Glomerular visceral epithelial cell (primary cell): ENCODE results near the gene REPS1.
"Not testable (repeated sequence)": the region's sequence is repeated elsewhere in the genome, so short reads cannot be mapped to it uniquely, and the experiment has no call there.

Source experiments
- DNase-seq: peaks from one replicate; pipeline ENCODE4 v3.0.0-alpha.2; 2016; ENCODE audit errors: extremely low spot score

Gene REPS1

DNA sequence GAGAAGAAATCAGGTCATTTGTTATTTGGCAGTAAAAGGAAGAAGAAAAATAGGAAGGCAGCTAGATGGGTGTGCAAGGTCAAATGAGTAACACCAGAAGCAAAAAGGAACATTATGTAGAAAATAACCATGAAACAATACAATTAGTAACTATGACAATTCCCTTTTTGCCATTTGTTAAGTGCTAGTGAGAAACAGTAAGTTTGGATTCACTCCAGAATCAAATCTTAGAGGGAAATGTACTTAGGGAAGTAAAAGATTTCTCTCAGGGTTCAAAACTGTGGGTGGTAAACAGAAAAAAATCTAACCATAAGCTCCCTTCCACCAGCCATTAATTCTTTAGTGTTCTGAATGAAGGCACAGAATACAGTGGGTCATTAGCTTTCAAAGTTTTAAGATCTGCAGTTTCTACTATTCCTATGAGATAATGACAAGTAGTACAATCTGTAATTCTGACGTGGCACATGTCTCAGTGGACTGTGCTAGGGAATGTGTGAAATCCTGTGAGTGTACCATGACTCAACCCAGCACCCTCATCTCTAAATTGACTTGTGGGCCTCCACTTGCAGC, 17.1 kb downstream of the REPS1 start:
- DNase-seq = peak; percentile 81

DNA sequence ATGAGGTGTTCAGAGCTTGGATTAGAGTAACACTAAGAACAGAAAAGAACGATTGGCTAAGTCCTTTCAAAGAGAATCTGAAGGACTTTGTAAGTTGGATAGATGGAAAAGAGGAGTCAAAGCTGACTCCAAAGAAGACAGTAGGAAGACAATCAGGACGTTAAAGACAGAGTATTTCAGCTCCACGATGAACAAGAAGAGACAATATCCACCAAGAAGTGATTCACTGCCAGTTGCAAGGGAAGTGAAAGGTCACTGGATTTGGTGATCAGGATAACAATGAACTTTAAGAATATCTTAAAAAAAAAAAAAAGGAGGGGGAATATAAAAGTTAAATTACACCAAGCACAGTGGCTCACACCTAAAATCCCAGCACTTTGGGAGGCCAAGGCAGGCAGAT, 17.9 kb downstream of the REPS1 start:
- no peak for DNase-seq

DNA sequence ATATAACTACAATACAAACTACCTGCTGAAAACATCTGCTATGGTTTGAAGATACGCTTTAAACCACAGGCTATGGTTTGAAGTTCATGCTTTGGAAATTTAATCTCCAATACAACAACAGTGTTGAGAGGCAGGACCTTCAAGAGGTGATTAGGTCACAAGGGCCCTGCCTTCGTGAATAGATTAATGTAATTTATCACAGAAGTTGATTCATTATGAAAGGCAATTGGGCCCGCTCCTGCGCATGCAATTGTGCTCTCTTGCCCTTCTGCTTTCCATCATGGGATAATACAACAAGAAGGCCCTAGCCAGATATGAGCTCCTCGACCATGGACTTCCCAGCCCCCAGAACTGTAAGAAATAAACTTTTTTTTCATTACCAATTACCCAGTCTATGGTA, 21.2 kb downstream of the REPS1 start:
- no peak for DNase-seq

DNA sequence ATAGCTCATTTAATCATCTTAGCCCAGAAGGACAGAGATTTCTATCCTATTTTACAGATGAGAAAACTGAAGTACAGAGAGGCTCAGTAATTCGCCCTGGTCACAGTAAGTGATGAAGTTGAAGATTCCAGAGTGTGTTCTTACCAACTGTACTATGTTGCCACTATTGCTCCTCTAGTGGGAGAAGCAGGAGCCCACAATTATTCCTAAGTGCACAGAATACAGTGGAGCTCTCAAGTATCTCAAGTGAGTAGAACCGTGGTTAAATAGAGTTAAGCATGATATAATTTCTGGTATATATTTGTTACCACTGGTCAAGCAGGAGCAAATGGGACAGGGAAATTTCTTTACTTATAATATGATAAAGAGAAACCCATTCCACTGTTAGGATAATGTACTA, 22.1 kb downstream of the REPS1 start:
- DNase-seq = no peak

DNA sequence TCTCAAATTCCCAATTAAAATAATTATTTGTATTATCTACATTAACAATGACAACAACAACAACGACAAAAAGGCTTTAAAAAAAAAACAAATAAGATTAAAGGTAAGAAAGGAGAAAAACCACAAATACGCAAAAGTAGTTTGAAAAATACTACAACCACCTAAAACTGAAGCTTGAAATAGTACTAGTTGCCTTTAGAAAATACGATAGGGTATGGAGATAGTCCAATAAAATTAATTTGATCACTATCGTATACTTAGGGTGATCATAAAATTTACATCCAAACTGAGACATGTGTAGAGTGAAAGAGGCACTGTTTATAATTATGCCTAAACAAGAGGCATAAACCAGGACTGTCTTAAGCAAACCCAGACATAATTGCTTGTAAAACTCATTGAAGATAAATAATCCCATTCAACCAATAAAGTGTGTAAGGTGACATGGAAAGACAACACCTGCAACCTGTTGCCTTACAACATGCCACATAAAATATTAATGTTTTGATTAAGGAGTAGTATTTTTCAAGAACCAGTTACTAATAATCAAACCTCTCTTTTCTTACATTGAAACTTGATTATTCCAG, 22.7 kb downstream of the REPS1 start:
- DNase-seq = no peak

DNA sequence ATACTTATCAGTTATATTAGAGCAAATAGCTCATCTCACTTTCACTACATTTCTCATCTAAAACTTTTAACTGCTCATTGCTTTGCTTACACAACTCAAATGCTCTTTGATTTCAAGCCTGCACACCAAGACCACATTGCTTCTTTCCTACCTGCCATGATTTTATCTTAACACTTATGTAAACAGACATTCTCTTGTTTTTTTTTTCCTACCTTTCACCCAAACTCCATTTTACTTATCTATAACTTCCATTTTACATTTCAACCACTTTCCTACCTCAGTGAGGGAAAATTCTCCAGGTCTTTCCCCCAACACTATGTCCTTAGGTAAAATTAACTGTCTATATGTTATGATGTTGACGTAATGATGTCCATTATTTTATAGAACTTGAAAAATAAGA, 24.0 kb downstream of the REPS1 start:
- no peak for DNase-seq

DNA sequence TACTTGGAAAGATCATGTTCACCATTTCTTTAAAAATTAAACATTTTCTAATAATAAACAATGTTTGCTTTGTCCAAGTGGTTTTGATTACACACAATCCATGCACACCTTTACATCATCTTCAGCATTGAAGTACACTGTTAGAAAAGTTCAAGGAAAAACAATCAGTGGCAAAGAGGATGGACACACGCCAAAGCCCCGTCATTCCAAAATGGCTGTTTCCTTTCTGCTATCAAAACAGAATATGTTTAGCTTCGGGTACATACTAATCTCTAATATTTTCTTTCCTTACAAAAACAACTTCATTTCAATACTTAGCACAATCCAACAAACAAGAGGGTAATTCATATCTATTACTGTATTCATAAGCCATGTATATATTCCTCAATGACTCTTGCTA, 24.5 kb downstream of the REPS1 start:
- no peak for DNase-seq

DNA sequence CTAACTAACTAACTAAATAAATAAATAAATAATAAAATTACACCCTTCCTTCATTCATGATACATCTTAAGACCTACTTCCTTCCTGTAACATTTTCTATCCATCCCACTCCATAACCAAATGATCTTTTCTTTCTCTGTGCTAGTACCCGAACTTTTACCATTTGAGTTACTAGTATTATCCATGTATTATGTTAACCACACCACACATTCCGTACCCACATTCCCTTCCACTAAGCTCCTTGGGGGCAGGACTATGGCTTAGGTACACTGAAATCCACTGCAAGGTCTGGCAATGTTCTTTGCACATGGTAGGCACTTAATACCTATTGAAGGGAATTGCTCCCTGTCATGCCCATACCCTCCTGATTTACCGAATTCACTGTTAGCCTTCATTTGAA, 24.9 kb downstream of the REPS1 start:
- no peak for DNase-seq

DNA sequence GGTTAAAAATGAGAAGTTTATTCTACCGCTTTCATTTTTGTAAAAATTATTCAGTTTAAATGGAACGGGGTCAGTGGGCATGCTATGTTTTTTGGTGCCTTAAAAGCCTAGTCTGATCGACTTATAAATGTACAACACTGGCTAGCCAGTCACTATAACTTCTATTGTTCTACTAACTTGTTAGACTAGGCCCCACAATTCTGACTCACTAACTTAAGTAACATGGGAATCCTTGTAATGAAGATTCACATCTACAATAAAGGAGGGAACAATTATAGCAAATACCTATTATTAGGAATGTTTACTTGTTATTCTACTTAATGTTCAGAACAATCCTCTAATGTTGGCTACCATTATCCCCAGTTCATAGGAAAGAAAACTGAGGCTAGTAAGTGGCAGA, 28.5 kb downstream of the REPS1 start:
- DNase-seq = no peak

DNA sequence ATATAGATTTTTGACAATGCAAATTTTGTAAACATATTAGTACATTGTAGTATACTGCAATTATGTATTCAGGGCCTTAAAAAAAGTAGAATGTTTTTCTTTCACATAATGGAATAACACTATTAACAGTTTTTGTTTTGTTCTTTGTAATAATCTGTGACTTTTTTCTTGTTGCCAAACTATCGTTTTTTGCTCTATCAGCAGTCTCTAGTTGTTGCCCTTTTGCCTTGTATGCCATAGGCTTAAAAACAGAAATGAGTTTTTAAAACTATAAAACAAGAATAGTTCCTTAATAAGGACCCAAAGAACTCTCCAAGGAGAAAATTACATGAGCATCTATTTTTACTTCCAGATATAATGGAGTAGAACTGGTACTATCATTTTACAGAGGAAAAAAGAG, 29.5 kb downstream of the REPS1 start:
- no peak for DNase-seq

DNA sequence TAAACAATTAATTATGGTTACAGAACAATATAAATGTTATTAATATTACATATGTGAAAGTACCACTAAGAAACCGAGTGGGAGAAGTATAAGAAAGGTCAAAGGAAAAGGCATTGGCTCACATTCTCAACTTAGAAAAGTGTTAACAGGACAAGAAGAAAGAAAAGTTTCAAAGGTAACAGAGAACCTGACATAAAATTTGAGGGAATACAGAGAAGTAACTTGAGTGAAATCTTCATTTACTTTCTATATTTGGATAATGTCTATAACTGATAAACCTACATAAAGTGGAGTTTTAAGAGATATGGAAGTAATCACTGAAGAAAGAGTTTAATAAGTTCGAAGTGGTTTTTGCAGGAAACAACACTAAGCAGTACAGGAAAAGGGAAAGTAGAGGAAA, 30.1 kb downstream of the REPS1 start:
- DNase-seq = no peak

DNA sequence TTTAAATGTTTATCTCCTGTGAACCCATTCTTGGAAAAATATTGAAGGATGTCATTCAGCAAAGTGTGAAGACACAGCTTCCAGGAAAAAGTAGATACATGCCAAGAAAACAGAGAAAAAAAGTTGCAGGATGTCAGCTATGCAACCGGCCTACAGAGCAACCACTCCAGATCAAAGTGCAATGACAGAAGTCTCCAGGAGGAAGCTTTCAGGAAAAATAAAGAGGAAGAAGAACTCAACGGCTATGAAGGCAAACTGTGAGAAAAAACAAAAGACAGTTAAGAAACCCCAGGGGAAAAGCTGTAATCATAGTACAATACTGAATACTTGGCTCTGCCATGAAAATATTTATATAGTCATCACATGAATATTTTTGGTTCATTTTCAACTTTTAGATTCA, 30.6 kb downstream of the REPS1 start:
- DNase-seq = no peak

DNA sequence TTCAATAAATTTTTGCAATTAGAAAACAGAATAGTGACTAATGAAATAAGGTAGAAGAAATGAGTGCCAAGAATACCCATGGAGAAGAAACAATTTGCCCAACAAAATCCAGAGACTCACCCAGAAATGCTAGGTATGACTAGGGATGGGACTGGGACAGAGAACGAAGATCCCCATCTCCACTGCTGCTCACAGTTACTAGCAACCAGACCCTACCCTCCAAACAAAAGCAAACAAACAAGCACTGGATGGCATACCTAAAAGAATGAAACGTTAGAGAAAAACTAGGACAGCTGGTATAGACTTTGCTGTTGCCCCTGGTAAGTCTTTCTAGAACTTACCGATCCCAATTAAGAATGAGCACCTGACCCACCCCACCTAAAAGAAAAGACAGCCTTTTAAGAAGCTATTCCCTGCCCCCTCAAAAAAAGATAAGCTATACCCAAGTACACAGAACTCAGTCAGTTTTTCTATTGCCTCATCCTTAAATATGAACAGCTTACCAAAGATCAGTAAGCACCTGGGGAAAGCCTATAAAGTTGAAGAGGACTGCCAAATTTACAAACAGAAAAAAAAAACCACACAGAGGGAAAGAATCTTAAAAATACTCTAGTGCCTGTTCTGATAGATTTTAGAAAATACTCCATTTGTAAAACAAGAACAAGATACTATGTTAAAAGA, 31.7 kb downstream of the REPS1 start:
- DNase-seq = no peak

DNA sequence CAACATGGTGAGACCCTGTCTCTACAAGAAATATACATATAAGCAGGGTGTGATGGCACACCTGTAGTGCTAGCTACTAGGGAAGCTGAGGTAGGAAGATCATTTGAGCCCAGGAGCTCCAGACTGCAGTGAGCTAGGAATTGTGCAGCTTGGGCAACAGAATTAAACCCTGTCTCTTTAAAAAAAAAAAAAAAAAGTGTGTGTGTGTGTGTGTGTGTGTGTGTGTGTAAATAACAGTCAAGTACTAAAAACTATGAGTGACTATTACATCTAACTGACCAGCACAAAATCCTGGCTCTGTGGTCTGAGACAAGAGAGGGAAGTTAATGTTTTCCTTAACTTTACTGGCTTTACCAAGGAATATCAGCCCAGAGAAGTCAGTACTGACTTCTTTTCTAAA, 32.8 kb downstream of the REPS1 start:
- peak; percentile 23 for DNase-seq

DNA sequence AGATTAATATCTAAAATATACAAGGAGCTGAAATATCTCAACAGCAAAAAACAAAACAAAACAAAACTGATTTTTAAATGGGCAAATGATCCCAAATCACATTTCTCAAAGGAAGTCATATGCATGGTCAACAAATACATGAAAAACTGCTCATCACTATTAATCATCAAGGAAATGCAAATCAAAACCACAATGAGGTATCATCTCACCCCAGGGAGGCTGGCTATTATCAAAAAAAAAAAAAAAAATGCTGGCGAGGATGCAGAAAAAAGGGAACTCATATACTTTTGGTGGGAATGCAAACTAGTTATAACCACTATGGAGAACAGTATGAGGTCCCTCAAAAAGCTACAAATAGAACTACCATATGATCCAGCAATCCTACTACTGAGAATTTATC, 34.6 kb downstream of the REPS1 start:
- peak; percentile 17 for DNase-seq

DNA sequence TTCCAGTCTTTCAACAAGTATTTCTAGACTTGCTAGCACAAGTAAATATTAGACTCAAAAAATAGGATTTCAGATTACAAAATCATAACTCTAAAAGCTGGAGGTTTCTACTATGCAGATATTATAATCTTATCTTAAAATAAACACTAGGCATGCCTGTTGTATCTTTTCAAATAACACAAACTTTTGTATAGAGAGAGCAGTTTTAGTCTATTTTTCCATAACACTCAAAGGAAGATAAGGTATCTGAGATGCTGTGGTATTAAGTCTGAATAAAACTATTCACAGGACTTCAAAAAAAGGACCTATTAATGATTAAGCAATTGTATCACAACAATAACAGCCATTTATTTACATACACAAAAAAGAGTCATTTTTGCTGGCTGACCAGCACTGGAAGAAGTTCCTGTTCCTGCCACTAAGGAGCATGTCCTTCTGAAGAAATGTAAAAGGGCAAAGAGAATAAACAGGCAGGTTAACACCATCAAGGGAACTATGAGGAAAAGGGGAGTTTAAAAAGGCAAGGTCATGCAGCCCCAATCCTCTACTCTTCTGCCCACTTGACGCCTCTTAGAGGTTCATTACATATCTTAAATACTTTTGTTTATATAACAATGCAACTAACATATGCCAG, 39.4 kb downstream of the REPS1 start:
- no peak for DNase-seq

DNA sequence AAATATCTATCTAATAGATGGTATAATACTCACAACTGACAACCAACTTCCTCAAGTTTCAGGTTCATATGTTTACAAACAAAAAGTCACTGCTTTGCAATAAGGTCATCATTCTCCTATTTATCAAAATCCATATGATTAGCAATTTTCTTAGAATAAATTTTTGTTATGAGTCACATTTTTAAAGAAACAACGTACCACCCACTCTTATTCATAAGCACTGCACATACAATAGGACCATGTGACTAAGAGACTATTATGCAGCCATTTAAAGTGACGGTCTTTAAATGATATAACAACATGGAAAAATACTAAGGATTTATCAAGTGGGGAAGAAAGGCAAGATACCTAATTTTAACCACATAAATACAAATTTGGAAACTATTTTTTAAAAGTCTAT, 40.0 kb downstream of the REPS1 start:
- DNase-seq = no peak

DNA sequence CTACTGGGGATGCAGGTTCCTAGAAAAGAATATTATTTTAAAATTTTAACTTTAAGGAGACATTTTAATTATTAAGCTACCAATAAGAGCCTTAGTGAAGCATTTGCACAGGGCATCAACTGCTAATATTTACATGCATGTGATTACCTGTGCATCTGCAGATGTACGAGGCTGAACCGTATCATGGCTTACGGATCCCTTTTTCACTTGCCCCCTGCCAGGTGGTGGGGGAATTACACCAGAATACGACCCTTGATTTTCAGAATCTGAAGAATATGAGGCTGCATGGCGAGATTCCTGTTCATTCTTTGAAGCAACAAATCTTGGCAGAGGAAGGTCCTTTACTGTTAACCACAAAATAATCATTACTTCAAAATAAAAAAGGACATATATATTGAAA, 42.7 kb downstream of the REPS1 start:
- no peak for DNase-seq

DNA sequence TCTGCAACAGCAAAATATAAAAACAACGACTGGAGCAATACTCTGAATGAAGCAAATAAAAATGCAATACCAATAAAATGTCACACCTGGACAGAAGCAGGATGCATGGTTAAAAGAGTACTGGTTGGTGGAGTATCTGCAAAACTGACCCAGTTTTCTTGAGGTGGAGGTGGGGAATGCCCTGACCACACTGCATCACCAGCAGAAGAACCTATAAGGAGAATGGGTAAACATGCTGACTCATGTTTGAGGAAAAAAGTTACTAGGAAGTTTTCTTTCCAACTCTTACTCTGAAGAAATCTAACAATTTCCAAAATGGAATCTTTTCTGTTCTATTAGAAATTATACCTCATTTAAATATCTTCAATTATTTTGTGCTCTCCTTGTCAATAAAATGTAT, 43.6 kb downstream of the REPS1 start:
- peak; percentile 55 for DNase-seq

DNA sequence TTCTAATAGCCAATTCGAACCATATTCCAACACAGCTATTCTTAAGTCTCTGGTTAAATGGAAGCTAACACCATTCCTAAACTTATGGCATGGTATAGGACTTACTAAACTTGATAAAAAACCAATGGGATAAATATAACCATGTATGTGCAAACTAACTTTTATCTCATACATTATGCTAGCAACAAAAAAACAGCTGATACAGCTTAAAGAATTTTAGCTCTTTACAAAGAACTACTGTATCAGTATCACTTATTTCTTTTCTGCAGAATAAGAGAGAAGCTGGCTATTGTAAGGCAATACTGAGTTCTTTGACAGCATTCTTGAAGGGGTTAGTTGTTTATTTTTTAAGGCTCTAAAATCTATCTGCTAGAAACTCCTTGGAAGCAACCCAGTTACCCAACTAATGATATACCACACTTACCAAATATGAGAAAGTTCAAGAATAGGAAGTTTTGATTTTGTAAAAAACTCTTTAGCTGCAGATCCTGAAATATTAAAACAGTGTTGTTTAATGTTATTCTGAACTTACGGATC, 44.9 kb downstream of the REPS1 start:
- DNase-seq = no peak

DNA sequence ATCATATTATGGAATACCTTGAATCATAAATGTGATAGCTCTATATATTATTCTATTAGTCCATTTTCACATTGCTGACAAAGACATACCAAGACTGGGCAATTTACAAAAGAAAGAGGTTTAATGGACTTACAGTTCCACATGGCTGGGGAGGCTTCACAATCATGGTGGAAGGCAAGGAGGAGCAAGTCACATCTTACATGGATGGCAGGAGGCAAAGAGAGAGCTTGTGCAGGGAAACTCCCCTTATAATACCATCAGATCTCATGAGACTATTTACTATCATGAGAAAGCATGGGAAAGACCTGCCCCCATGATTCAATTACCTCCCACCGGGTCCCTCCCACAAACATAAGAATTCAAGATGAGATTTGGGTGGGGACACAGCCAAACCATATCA, 51.2 kb downstream of the REPS1 start:
- not testable (repeated sequence) for DNase-seq

DNA sequence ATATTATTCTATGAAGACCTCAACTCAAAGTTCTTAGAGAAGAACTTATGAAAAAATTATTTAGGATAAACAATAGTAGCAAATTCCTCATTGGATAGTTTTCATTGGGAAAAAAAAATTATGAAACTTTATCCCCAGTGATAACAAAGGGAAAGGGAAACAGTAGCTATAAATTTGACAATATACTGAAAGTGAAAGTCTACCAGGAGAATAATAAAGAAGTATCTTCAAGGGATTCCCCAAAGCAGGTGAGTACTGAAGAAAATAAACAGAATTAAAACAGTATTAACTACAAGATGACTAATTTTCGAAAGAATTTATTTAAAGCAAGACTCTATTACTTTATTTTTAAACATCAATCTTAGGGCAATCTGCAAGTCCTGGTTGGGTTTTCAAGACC, 56.4 kb downstream of the REPS1 start:
- DNase-seq = no peak

DNA sequence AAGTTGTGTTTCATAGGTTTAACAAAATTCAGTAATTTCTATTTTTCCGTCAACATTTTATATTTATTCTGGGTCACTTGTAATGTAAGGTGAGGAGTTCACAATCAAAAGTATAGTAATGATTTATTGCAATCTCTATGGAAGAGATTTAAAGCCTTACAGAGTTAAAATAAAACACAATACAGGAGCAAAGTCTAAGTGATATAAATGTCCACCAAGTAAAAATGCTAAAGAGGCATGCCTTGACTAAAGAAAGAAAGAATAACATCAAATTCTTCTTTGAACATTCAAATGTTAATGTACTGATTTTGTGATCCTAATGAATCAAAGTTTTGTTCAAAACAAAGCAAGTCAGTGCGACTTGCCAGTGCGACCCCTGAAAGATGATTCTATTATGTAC, 61.5 kb downstream of the REPS1 start:
- no peak for DNase-seq
